K562 (cell line): ENCODE data around the gene DTD1. TPM values are rescaled to one million over a fixed set of nuclear protein-coding genes. Genes with fewer than 3 reads are reported as not detected.

Source experiments
- ATF3 ChIP-seq, 2 experiments: fragments of 450-650 bp in 1 of 2; sonication (generic) in 1 of 2; formaldehyde crosslinking in 1 of 2; IDR thresholded peaks in 1 of 2; conservative IDR thresholded peaks in 1 of 2; 2 replicates each; pipeline versions ENCODE4 v1.6.1 to v1.8.1; 2016 to 2023; ENCODE audit warnings: mild to moderate bottlenecking in 2 of 2, moderate library complexity in 2 of 2, inconsistent platforms in 1 of 2, missing genetic modification reagents in 1 of 2
- ATF4 ChIP-seq: fragments of 450-650 bp; formaldehyde crosslinking; IDR thresholded peaks from 2 replicates; pipeline ENCODE4 v1.4.0; 2022; ENCODE audit warnings: mild to moderate bottlenecking, moderate library complexity
- EGR1 ChIP-seq: fragments of 450-650 bp; conservative IDR thresholded peaks from 2 replicates; pipeline ENCODE4 v1.6.1; 2017; ENCODE audit warnings: mild to moderate bottlenecking
- ETS1 ChIP-seq: conservative IDR thresholded peaks from 2 replicates; pipeline ENCODE4 v1.6.1; 2011; ENCODE audit warnings: low read depth, mild to moderate bottlenecking, low read length; ENCODE audit not compliant: control insufficient read depth
- HDAC2 ChIP-seq: fragments of 450-650 bp; IDR thresholded peaks from 2 replicates; pipeline ENCODE4 v1.6.1; 2016; ENCODE audit warnings: mild to moderate bottlenecking
- HMG20A ChIP-seq: fragments of 450-650 bp; formaldehyde crosslinking; conservative IDR thresholded peaks from 2 replicates; pipeline ENCODE4 v1.4.0; 2020; ENCODE audit warnings: mild to moderate bottlenecking, mixed read lengths
- IFI16 ChIP-seq: fragments of 250-450 bp; sonication (Bioruptor Pico); IDR thresholded peaks from 2 replicates; pipeline ENCODE4 v2.1.2; 2022; ENCODE audit warnings: mild to moderate bottlenecking, inconsistent platforms
- JUN ChIP-seq, 2 experiments: sonication (generic) in 1 of 2; formaldehyde crosslinking in 1 of 2; IDR thresholded peaks; 2 replicates each; pipeline versions ENCODE4 v1.6.1 to v1.8.0; 2012 to 2022; ENCODE audit warnings: borderline replicate concordance in 2 of 2, mild to moderate bottlenecking in 2 of 2, improper control_type of control experiment in 1 of 2, low read depth in 1 of 2, low read length in 1 of 2, missing genetic modification reagents in 1 of 2
- KDM2B ChIP-seq: fragments of 250-450 bp; sonication (Bioruptor Pico); IDR thresholded peaks from 2 replicates; pipeline ENCODE4 v1.8.0; 2021; ENCODE audit warnings: mild to moderate bottlenecking, moderate library complexity
- NCOA1 ChIP-seq: fragments of 450-650 bp; IDR thresholded peaks from 2 replicates; pipeline ENCODE4 v1.6.1; 2016; ENCODE audit warnings: low read depth
- NONO ChIP-seq, 2 experiments: fragments of 200-400 bp in 1 of 2; fragments of 450-650 bp in 1 of 2; formaldehyde crosslinking in 1 of 2; IDR thresholded peaks; 2 replicates each; pipeline ENCODE4 v1.6.1; 2017; ENCODE audit warnings: low read depth in 2 of 2, mild to moderate bottlenecking in 2 of 2, moderate library complexity in 2 of 2, low read length in 1 of 2
- OTX1 ChIP-seq: fragments of 450-650 bp; formaldehyde crosslinking; IDR thresholded peaks from 2 replicates; pipeline ENCODE4 v1.4.0; 2022; ENCODE audit warnings: mild to moderate bottlenecking
- PCBP2 ChIP-seq: fragments of 200-400 bp; formaldehyde crosslinking; IDR thresholded peaks from 2 replicates; pipeline ENCODE4 v1.6.1; 2018; ENCODE audit warnings: low read length, low read depth, mild to moderate bottlenecking, moderate library complexity; ENCODE audit not compliant: poor library complexity, severe bottlenecking
- RFX7 ChIP-seq: fragments of 250-450 bp; sonication (Bioruptor Pico); IDR thresholded peaks from 2 replicates; pipeline ENCODE4 v1.5.1; 2021; ENCODE audit warnings: mild to moderate bottlenecking
- SP2 ChIP-seq: IDR thresholded peaks from 2 replicates; pipeline ENCODE4 v1.6.1; 2011; ENCODE audit warnings: mild to moderate bottlenecking, low read depth, low read length, moderate library complexity; ENCODE audit not compliant: poor library complexity, severe bottlenecking; ENCODE audit errors: extremely low read depth
- SRSF1 ChIP-seq: fragments of 200-400 bp; formaldehyde crosslinking; IDR thresholded peaks from 2 replicates; pipeline ENCODE4 v1.6.1; 2017; ENCODE audit warnings: mild to moderate bottlenecking, low read depth, low read length, moderate library complexity
- TOE1 ChIP-seq, 2 experiments: fragments of 450-650 bp in 1 of 2; sonication (generic) in 1 of 2; formaldehyde crosslinking in 1 of 2; IDR thresholded peaks; 2 replicates each; pipeline versions ENCODE4 v1.7.1 to v1.8.0; 2016 to 2022; ENCODE audit warnings: borderline replicate concordance in 2 of 2, mild to moderate bottlenecking in 2 of 2, antibody characterized with exemption in 1 of 2, inconsistent platforms in 1 of 2, low read depth in 1 of 2, missing genetic modification reagents in 1 of 2, moderate library complexity in 1 of 2
- ZNF184 ChIP-seq: sonication (generic); formaldehyde crosslinking; IDR thresholded peaks from 2 replicates; pipeline ENCODE4 v1.5.0; 2020; ENCODE audit warnings: missing genetic modification reagents
- polyA plus RNA-seq, 8 experiments: library from polyadenylated mRNA; depleted of rRNA in 4 of 8; stranded (reverse) in 5 of 8; unstranded in 3 of 8; fragments of >200 nt; fragmentation: Nextera tagmentation in 2 of 8; fragmentation: Illumina TruSeq in 1 of 8; extraction: Ambion mirVana in 2 of 8; extraction: Trizol in 1 of 8; gene quantifications; 2 replicates each; pipeline versions ENCODE4 v1.2.1 to v1.2.3, GENCODE V29; 2011 to 2014; ENCODE audit warnings: inconsistent platforms in 1 of 8, missing spikeins in 1 of 8
- total RNA-seq, 7 experiments: library from RNA; depleted of rRNA in 6 of 7; stranded (reverse); fragments of >200 nt in 6 of 7; fragmentation: Illumina TruSeq in 2 of 7; extraction: Trizol in 2 of 7; gene quantifications; 2 replicates each; pipeline versions ENCODE4 v1.2.1 to v1.2.3, GENCODE V29; 2011 to 2021; ENCODE audit warnings: low replicate concordance in 1 of 7

Gene DTD1
- total and polyA plus RNA-seq, 9 of the 15 experiments (the other 6 are each of a cell fraction or from before 2014, with no cell fraction given), result 5.7 to 28.6 (median 26.8) TPM

- TF ChIP-seq SRSF1 (no peak), PCBP2 (no peak), ETS1 (peak; percentile 17; the same call in 1 of the 2 replicates), NCOA1 (no peak), TOE1 (IDR thresholded peaks at IDR 0.05; ENCODE audit: borderline replicate concordance) (no peak), TOE1 (CRISPR knock-in tag; IDR thresholded peaks at IDR 0.05; ENCODE audit: borderline replicate concordance, low read depth) (no peak), HDAC2 (0 out of 2 replicates have a peak, but pooled peaks have one; percentile 34), NONO (IDR thresholded peaks at IDR 0.05; ENCODE audit: low read depth in 2 of 2, low read length in 1 of 2) (peak; percentile 59 to 75; a peak in 2 of 4 replicates), ZNF184 (CRISPR knock-in tag) (no peak), EGR1 (peak; percentile 70), SP2 (no peak), JUN (IDR thresholded peaks at IDR 0.05; ENCODE audit: borderline replicate concordance, low read depth, low read length) (no peak), JUN (CRISPR knock-in tag; IDR thresholded peaks at IDR 0.05; ENCODE audit: borderline replicate concordance) (peak; percentile 48; the same call in 1 of the 2 replicates), OTX1 (no peak), IFI16 (CRISPR knock-in tag) (no peak), ATF3 (IDR thresholded peaks at IDR 0.05) (no peak), ATF3 (CRISPR knock-in tag; conservative IDR thresholded peaks at IDR 0.05) (no peak), RFX7 (CRISPR knock-in tag) (no peak), HMG20A (CRISPR knock-in tag) (no peak), ATF4 (no peak), KDM2B (CRISPR knock-in tag) (no peak)
Measured at GRCh38 chr20:18587665-18588573, at the start of gene DTD1 (continued).
